ENCODE results near the gene DCBLD2. TPM values are rescaled to one million over a fixed set of nuclear protein-coding genes. Genes with fewer than 3 reads are reported as not detected.

The DCBLD2 gene
- total and polyA plus RNA-seq, 2 of the 13 experiments (the other 11 are each of a cell fraction or from before 2014, with no cell fraction given): 43.8 to 56.9 TPM

DNA sequence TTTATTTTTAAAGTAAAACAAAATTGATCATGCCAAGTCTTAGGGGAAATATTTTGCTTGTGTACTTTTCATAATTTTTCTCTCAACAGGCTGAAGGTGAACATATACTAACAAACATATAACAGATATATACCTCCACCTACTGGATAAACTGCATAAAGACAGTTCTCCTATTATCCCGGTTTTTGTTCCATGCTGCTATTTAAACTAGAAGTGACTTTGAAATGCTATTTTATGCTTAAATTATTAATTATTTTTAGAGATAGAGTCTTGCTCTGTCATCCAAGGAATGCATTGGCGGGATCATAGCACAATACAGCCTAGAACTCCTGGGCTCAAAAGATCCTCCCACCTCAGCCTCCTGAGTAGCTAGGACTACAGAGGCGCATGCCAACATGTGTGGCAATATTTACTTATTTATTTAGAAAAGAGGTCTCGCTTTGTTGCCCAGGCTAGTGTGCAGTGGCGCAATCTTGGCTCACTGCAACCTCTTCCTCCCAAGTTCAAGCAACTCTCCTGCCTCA is 88.6 kb downstream of the DCBLD2 start (continued):
- TF ChIP-seq ZXDC (CRISPR knock-in tag; IDR thresholded peaks at IDR 0.05) (no peak), SP2 (CRISPR knock-in tag; IDR thresholded peaks at IDR 0.05) (no peak), ZNF264 (CRISPR knock-in tag; IDR thresholded peaks at IDR 0.05) (0 out of 2 replicates have a peak, but pooled peaks have one; percentile 49), REPIN1 (CRISPR knock-in tag; IDR thresholded peaks at IDR 0.05; ENCODE audit: borderline replicate concordance, low read depth) (no peak; the same call in 1 of the 2 replicates), ZNF652 (CRISPR knock-in tag; IDR thresholded peaks at IDR 0.05; ENCODE audit: borderline replicate concordance, low read depth) (no peak), FOXP1 (IDR thresholded peaks at IDR 0.05) (peak; percentile 53; the same call in 1 of the 2 replicates), FOXP1 (CRISPR knock-in tag; IDR thresholded peaks at IDR 0.05) (peak; percentile 93), GLI4 (CRISPR knock-in tag; IDR thresholded peaks at IDR 0.05; ENCODE audit: borderline replicate concordance) (no peak), TARDBP (CRISPR knock-in tag; IDR thresholded peaks at IDR 0.05) (peak; percentile 82), RCOR2 (CRISPR knock-in tag; IDR thresholded peaks at IDR 0.05) (peak; percentile 72; the same call in 1 of the 2 replicates), FIP1L1 (IDR thresholded peaks at IDR 0.05; ENCODE audit: borderline replicate concordance, insufficient read depth, low read depth, low read length) (no peak), ATAD3A (CRISPR knock-in tag; IDR thresholded peaks at IDR 0.05) (no peak), ZFY (CRISPR knock-in tag; IDR thresholded peaks at IDR 0.05) (no peak), ZNF574 (CRISPR knock-in tag; IDR thresholded peaks at IDR 0.05) (peak; percentile 55), FOSL2 (CRISPR knock-in tag; IDR thresholded peaks at IDR 0.05) (peak; percentile 68), CEBPB (IDR thresholded peaks at IDR 0.05; ENCODE audit: borderline replicate concordance, low read depth, low read length) (peak; percentile 92), GATAD2A (CRISPR knock-in tag; IDR thresholded peaks at IDR 0.05) (peak; percentile 93), CENPX (CRISPR knock-in tag; IDR thresholded peaks at IDR 0.05) (no peak), MIER3 (CRISPR knock-in tag; IDR thresholded peaks at IDR 0.05; ENCODE audit: borderline replicate concordance) (peak; percentile 84; the same call in 1 of the 2 replicates), MXD1 (CRISPR knock-in tag; IDR thresholded peaks at IDR 0.05) (no peak), ZNF766 (CRISPR knock-in tag; IDR thresholded peaks at IDR 0.05; ENCODE audit: borderline replicate concordance) (0 out of 2 replicates have a peak, but pooled peaks have one; percentile 41), SMC3 (IDR thresholded peaks at IDR 0.05; ENCODE audit: low read length) (peak; percentile 55), HOXA3 (CRISPR knock-in tag; IDR thresholded peaks at IDR 0.05) (peak; percentile 60; the same call in 1 of the 2 replicates), NR2F2 (IDR thresholded peaks at IDR 0.05; ENCODE audit: borderline replicate concordance, low read depth) (0 out of 2 replicates have a peak, but pooled peaks have one; percentile 20)
- TF ChIP-seq, protein P1, sequence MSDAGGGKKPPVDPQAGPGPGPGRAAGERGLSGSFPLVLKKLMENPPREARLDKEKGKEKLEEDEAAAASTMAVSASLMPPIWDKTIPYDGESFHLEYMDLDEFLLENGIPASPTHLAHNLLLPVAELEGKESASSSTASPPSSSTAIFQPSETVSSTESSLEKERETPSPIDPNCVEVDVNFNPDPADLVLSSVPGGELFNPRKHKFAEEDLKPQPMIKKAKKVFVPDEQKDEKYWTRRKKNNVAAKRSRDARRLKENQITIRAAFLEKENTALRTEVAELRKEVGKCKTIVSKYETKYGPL (CRISPR knock-in tag; IDR thresholded peaks at IDR 0.05): no peak

All from HepG2 (cell line).